Measurements from ENCODE around the gene SH3RF3. TPM values are rescaled to one million over a fixed set of nuclear protein-coding genes. Genes with fewer than 3 reads are reported as not detected.

The SH3RF3 gene
- total and polyA plus RNA-seq, 2 of the 13 experiments (the other 11 are each of a cell fraction or from before 2014, with no cell fraction given) = 0.04 TPM; not detected in 1

DNA sequence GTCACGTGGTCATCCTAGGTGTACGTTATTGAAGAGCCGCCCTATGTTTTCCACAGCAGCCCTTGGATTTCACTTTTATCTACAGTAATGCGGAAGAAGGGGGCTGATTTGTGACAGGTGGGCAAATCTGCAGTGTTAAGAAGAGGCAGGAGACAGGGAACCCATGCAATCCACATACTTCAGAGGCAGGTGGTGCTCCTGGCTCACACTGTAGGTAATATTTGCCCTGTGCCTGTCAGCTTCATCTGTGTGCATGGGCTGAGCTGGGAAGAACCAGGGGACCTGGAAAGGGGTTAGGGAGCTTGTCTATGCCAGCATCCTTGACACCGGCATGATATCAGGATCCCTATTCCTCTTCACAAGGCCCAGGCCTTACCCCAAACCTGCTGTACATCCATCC, 183.9 kb downstream of the SH3RF3 start:
- Histone ChIP-seq H4K20me1 (ENCODE audit: insufficient read depth, low read length) (no peaks in the 10 kb centered on the region), H3K27ac (ENCODE audit: extremely low read length, insufficient read depth, low read length) (no peak overlapping the region), H3K9me3 (ENCODE audit: low read length) (no peaks in the 10 kb centered on the region), H3K4me2 (ENCODE audit: low read depth, low read length) (no peak overlapping the region), H3K4me1 (ENCODE audit: insufficient read depth, low read length) (peaks cover 5% of the 10 kb centered on the region; the same call in 1 of the 2 replicates), H2AFZ (ENCODE audit: low read length) (no peak overlapping the region), H3K9ac (ENCODE audit: insufficient read depth, low read depth, low read length) (no peak overlapping the region), H3K27me3 (ENCODE audit: control insufficient read depth in 1 of 2, insufficient read depth in 2 of 2, low read length in 2 of 2) (peaks cover 4 to 20% of the 10 kb centered on the region in 2 experiments; a peak in 3 of 5 replicates), H3K36me3 (replicated peaks in 1 of 2; ENCODE audit: control insufficient read depth in 1 of 2, insufficient read depth in 2 of 2, low read length in 2 of 2) (no peaks in the 10 kb centered on the region), H3K4me3 (replicated peaks in 1 of 3; ENCODE audit: insufficient read depth in 1 of 3, low read depth in 2 of 3, low read length in 3 of 3) (no peak overlapping the region), H3K79me2 (ENCODE audit: insufficient read depth, low read length) (no peaks in the 10 kb centered on the region)
- POLR2A ChIA-PET = no interaction called here
- FAIRE-seq (no peak), DNase-seq (ENCODE audit: low spot score) (no peak), ATAC-seq (no peak)
- BruUV-seq (replicated peaks) = no TSS peak
- intact Hi-C loops (cut with micrococcal nuclease; ENCODE audit: unreplicated experiment) (no loop called here), in situ Hi-C loops (cut with HindIII; ENCODE audit: extremely low pct_ligation_motif_present, low pct_unique_long_range_greater_than_20kb) (no loop called here)
- 73% methylated on average over 5 of the region's 5 CpGs for WGBS (ENCODE audit: low lambda C conversion rate)
- CTCF ChIA-PET (ENCODE audit: low intra/inter-chr PET ratio, low total read pairs) = no interaction called here
- TF ChIP-seq TP53 (CRISPR knock-in tag; conservative IDR thresholded peaks at IDR 0.05) = no peak
- TF ChIP-seq KLF15 (CRISPR knock-in tag; IDR thresholded peaks at IDR 0.05; ENCODE audit: borderline replicate concordance) = no peak
- no peak for TF ChIP-seq SAFB2 (CRISPR knock-in tag; IDR thresholded peaks at IDR 0.05; ENCODE audit: borderline replicate concordance, low read depth)
- no peak for TF ChIP-seq KLF11 (CRISPR knock-in tag; IDR thresholded peaks at IDR 0.05)
- TF ChIP-seq ZNF775 (CRISPR knock-in tag; IDR thresholded peaks at IDR 0.05; ENCODE audit: borderline replicate concordance) = no peak

GRCh38 chr2:109313343-109313742, 184.3 kb downstream of the SH3RF3 start:
- in situ Hi-C loops (cut with HindIII; ENCODE audit: extremely low pct_ligation_motif_present, low pct_unique_long_range_greater_than_20kb) (no loop called here), intact Hi-C loops (cut with micrococcal nuclease; ENCODE audit: unreplicated experiment) (no loop called here)
- Histone ChIP-seq H3K9me3 (ENCODE audit: low read length) (no peaks in the 10 kb centered on the region), H3K4me2 (ENCODE audit: low read depth, low read length) (no peak overlapping the region), H3K9ac (ENCODE audit: insufficient read depth, low read depth, low read length) (no peak overlapping the region), H3K27me3 (ENCODE audit: control insufficient read depth in 1 of 2, insufficient read depth in 2 of 2, low read length in 2 of 2) (peaks cover 4 to 24% of the 10 kb centered on the region in 2 experiments; a peak in 4 of 5 replicates), H3K4me1 (ENCODE audit: insufficient read depth, low read length) (peaks cover 9% of the 10 kb centered on the region), H3K27ac (ENCODE audit: extremely low read length, insufficient read depth, low read length) (no peak overlapping the region), H3K36me3 (replicated peaks in 1 of 2; ENCODE audit: control insufficient read depth in 1 of 2, insufficient read depth in 2 of 2, low read length in 2 of 2) (no peaks in the 10 kb centered on the region), H3K4me3 (replicated peaks in 1 of 3; ENCODE audit: insufficient read depth in 1 of 3, low read depth in 2 of 3, low read length in 3 of 3) (no peak overlapping the region), H3K79me2 (ENCODE audit: insufficient read depth, low read length) (no peaks in the 10 kb centered on the region), H4K20me1 (ENCODE audit: insufficient read depth, low read length) (no peaks in the 10 kb centered on the region), H2AFZ (ENCODE audit: low read length) (no peak overlapping the region)
- FAIRE-seq = no peak
- ATAC-seq = no peak
- 66% methylated on average over 4 of the region's 4 CpGs for WGBS (ENCODE audit: low lambda C conversion rate)
- CTCF ChIA-PET (ENCODE audit: low intra/inter-chr PET ratio, low total read pairs) = no interaction called here
- POLR2A ChIA-PET = no interaction called here
- no peak for DNase-seq (ENCODE audit: low spot score)
- no TSS peak for BruUV-seq (replicated peaks)
- no peak for TF ChIP-seq ZNF775 (CRISPR knock-in tag; IDR thresholded peaks at IDR 0.05; ENCODE audit: borderline replicate concordance)
- TF ChIP-seq ZNF343 (CRISPR knock-in tag; IDR thresholded peaks at IDR 0.05) = no peak
- no peak for TF ChIP-seq ZNF251 (CRISPR knock-in tag; IDR thresholded peaks at IDR 0.05)
- no peak for TF ChIP-seq SALL1 (CRISPR knock-in tag; IDR thresholded peaks at IDR 0.05)
- TF ChIP-seq ATF7-NPFF (CRISPR knock-in tag; IDR thresholded peaks at IDR 0.05; ENCODE audit: low read depth) = no peak
- TF ChIP-seq RAD51 (IDR thresholded peaks at IDR 0.05; ENCODE audit: borderline replicate concordance) = no peak
- no peak for TF ChIP-seq HES4 (CRISPR knock-in tag; IDR thresholded peaks at IDR 0.05; ENCODE audit: borderline replicate concordance)
- TF ChIP-seq NFRKB (IDR thresholded peaks at IDR 0.05) = no peak
- no peak for TF ChIP-seq HNRNPLL (IDR thresholded peaks at IDR 0.05; ENCODE audit: low read depth, low read length, poor library complexity, severe bottlenecking)
- TF ChIP-seq ZNF34 (CRISPR knock-in tag; IDR thresholded peaks at IDR 0.05; ENCODE audit: borderline replicate concordance) = no peak
- no peak for TF ChIP-seq FUBP1 (CRISPR knock-in tag; IDR thresholded peaks at IDR 0.05; ENCODE audit: borderline replicate concordance)
- no peak for TF ChIP-seq RBAK (CRISPR knock-in tag; IDR thresholded peaks at IDR 0.05)
- TF ChIP-seq, protein P1, sequence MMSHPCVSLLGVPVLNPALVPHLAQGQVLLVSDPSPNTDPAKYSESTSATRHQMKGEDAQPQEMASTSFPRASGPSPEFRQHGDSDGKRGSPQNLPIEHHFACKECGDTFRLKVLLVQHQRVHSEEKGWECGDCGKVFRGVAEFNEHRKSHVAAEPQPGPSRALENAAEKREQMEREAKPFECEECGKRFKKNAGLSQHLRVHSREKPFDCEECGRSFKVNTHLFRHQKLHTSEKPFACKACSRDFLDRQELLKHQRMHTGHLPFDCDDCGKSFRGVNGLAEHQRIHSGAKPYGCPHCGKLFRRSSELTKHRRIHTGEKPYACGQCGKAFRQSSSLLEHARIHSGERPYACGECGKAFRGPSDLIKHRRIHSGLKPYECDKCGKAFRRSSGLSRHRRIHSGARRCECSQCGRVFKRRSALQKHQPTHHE (CRISPR knock-in tag; IDR thresholded peaks at IDR 0.05; ENCODE audit: borderline replicate concordance) = no peak
- TF ChIP-seq GPN1 (CRISPR knock-in tag; IDR thresholded peaks at IDR 0.05; ENCODE audit: borderline replicate concordance) = no peak
